Vagina (tissue), 2 donors: Measurements from ENCODE around the gene PLPPR2.

ENCODE experiments used
- CTCF ChIP-seq, 3 experiments: fragments of 450-650 bp in 2 of 3; fragments of 200-600 bp in 1 of 3; sonication (generic) in 1 of 3; IDR thresholded peaks; one replicate each; pipeline ENCODE4 v1.5.1; 2017 to 2019; ENCODE audit warnings: antibody characterized with exemption in 3 of 3, mild to moderate bottlenecking in 2 of 3, moderate library complexity in 2 of 3
- POLR2A ChIP-seq, 2 donors: fragments of 450-650 bp; IDR thresholded peaks; one replicate each; pipeline ENCODE4 v1.6.1; 2017; ENCODE audit warnings: antibody characterized with exemption in 2 of 2, mild to moderate bottlenecking in 2 of 2, moderate library complexity in 2 of 2
- POLR2AphosphoS5 ChIP-seq, 2 donors: sonication (generic); formaldehyde crosslinking; IDR thresholded peaks; one replicate each; pipeline ENCODE4 v1.9.0; 2017; ENCODE audit warnings: antibody characterized with exemption in 2 of 2, mild to moderate bottlenecking in 2 of 2, low read depth in 1 of 2; ENCODE audit not compliant: insufficient read depth in 1 of 2

GRCh38 chr19:11323601-11324078 lies 31.6 kb upstream of the PLPPR2 start:
- TF ChIP-seq CTCF (IDR thresholded peaks at IDR 0.05), result no peak
- no peak for TF ChIP-seq POLR2A (IDR thresholded peaks at IDR 0.05)
- TF ChIP-seq POLR2AphosphoS5 (IDR thresholded peaks at IDR 0.05; ENCODE audit: insufficient read depth in 1 of 2, low read depth in 1 of 2), result no peak
